ENCODE measurements around the gene UNC93B1. TPM values are rescaled to one million over a fixed set of nuclear protein-coding genes. Genes with fewer than 3 reads are reported as not detected.

UNC93B1 gene, protein sequence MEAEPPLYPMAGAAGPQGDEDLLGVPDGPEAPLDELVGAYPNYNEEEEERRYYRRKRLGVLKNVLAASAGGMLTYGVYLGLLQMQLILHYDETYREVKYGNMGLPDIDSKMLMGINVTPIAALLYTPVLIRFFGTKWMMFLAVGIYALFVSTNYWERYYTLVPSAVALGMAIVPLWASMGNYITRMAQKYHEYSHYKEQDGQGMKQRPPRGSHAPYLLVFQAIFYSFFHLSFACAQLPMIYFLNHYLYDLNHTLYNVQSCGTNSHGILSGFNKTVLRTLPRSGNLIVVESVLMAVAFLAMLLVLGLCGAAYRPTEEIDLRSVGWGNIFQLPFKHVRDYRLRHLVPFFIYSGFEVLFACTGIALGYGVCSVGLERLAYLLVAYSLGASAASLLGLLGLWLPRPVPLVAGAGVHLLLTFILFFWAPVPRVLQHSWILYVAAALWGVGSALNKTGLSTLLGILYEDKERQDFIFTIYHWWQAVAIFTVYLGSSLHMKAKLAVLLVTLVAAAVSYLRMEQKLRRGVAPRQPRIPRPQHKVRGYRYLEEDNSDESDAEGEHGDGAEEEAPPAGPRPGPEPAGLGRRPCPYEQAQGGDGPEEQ
- total RNA-seq (1 to 10 TPM; 3.8 to 5.2 (median 4.8) TPM), polyA plus RNA-seq (1 to 10 TPM; 1.9 to 5.9 (median 4.0) TPM)
- long read RNA-seq, donor 1, partial matches to known transcripts = 1 of 5 reads
- long read RNA-seq, donor 1, other reads (novel, unspliced or antisense) = 0 of 5 reads
- long read RNA-seq, donor 2, transcript UNC93B1-201 (11 exons, 2,316 nt) = major isoform, 12 of 16 reads
- long read RNA-seq, donor 2, partial matches to known transcripts = 3 of 16 reads
- long read RNA-seq, donor 2, other reads (novel, unspliced or antisense) = 1 of 16 reads

DNA sequence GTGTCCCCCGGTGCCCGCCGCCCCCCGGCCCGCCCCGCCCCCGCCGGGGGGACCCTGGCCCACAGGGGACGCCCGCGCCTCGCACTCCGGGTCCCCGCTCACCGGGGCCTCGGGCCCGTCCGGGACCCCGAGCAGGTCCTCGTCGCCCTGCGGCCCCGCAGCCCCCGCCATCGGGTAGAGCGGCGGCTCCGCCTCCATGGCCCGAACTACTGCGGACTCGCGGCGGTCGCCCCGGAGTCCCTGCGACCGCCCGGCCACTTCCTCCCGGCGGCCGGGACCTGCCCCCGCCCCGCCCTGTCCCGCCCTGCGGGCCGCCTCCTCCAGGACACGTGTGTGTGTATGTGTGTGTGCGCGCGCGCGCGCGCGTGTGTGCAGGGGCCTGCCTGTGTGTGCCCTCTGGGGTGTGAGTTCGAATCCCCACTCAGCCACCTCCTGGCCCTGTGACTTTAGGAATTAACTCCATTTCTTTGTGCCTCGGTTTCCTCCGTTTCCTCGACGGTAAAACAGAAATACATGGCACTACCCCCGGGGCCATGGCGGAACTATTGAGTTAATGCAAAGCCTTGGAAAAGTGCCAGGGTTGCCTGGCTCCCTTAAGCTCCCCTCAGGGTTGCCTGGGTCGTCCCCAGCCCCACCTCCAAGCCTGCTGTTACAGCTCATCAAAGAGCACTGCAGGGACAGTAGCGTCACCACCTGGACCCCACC lies at the start of gene UNC93B1:
Gene UNC93B1 (minus strand): TSS at position 252 of the 705 bp plus-strand sequence. CDS start 54 bp downstream, at position 198.
- Histone ChIP-seq H3K4me3 (peak within 1 kb of the TSS; percentile 68), H3K36me3 (ENCODE audit: insufficient read depth in 1 of 2, low read depth in 1 of 2) (no peaks in the 10 kb centered on the region), H3K4me1 (no peaks in the 10 kb centered on the region), H3K9me3 (no peaks in the 10 kb centered on the region), H3K27me3 (ENCODE audit: insufficient read depth in 3 of 3, low read length in 2 of 3) (peaks cover 0 to 5% (median 4%) of the 10 kb centered on the region in 3 donors), H3K27ac (peak within 1 kb of the TSS; percentile 10)
- DNase-seq (peak; percentile 91 to 95), ATAC-seq (peak; percentile 82 to 92 (median 88))
- TF ChIP-seq, protein P1, sequence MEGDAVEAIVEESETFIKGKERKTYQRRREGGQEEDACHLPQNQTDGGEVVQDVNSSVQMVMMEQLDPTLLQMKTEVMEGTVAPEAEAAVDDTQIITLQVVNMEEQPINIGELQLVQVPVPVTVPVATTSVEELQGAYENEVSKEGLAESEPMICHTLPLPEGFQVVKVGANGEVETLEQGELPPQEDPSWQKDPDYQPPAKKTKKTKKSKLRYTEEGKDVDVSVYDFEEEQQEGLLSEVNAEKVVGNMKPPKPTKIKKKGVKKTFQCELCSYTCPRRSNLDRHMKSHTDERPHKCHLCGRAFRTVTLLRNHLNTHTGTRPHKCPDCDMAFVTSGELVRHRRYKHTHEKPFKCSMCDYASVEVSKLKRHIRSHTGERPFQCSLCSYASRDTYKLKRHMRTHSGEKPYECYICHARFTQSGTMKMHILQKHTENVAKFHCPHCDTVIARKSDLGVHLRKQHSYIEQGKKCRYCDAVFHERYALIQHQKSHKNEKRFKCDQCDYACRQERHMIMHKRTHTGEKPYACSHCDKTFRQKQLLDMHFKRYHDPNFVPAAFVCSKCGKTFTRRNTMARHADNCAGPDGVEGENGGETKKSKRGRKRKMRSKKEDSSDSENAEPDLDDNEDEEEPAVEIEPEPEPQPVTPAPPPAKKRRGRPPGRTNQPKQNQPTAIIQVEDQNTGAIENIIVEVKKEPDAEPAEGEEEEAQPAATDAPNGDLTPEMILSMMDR (IDR thresholded peaks at IDR 0.05) = no peak
- 3 to 5% (median 4%) methylated on average over 30 to 64 of the region's 64 CpGs for WGBS, 3 donors
- intact Hi-C loops (cut with DNase I) = no loop called here

DNA sequence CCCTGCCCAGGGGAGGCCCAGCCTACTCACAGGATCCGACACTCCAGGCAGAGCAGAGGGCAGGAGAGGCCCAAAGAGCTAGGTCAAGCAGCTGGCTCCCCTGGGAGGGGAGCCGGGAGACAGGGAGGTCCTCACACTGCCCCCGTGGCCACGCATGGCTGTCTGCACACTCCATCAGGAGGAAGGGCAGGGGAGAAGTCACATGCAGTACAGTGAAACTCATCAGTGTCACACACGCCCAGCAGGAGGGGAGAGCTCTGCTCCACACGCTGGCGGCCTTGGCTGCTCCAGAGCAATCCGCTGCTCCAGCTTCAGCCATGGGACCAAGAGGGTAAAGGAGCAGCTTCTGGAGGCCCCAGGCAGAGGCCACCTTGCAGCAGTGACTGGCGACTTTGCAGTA lies 49.2 kb upstream of the UNC93B1 start:
- TF ChIP-seq, protein P1 (IDR thresholded peaks at IDR 0.05) = no peak
- peaks cover 0 to 37% of the 10 kb centered on the region in 2 donors for H3K36me3 ChIP-seq (ENCODE audit: insufficient read depth in 1 of 2, low read depth in 1 of 2)
- peak in 1 of 2 donors; percentile 61 for DNase-seq
- ATAC-seq = no peak
- no peaks in the 10 kb centered on the region for H3K9me3 ChIP-seq
- no peak overlapping the region for H3K4me3 ChIP-seq
- intact Hi-C loops (cut with DNase I) = no loop called here
- WGBS, 3 donors = 64 to 69% (median 68%) methylated on average over 9 of the region's 9 CpGs
- H3K27me3 ChIP-seq (ENCODE audit: insufficient read depth in 3 of 3, low read length in 2 of 3) = no peaks in the 10 kb centered on the region
- H3K4me1 ChIP-seq = no peaks in the 10 kb centered on the region
- no peak overlapping the region for H3K27ac ChIP-seq

DNA sequence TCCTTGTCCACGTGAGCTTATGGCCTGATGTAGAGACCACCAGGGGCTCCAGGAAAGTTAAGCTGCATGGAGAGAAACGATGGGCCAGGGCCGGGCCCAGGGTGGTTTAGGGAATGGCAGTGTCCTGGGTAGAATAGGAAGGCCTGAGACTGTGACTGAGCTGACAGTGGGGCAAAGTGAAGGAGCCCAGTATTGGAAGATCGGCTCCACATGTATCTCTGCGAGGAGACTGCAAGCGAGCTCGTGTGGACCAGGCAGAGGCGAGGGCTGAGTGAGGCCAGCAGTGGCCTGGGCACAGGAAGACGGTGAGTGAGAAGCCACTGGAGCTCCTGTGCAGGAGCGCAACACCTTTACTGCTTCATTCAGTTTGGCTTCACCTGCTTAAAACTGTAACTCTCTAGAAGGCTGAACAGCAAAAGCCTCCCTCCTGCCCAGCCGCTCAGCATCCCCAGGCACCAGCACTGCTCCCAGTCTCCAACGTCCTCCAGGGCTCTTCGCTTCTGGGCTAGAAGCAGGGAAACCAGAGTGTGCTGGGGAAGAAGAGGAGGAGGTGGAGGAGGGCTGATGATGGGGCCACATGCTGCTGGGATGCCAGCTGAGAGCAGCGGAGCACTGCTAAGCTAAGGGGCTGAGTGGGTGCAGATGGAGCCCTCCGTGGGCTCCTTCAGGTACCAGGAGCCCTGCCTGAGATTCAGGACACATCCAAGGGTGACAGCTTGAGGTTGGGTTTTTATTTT lies 48.4 kb upstream of the UNC93B1 start:
- H3K9me3 ChIP-seq = no peaks in the 10 kb centered on the region
- peaks cover 0 to 29% of the 10 kb centered on the region in 2 donors for H3K36me3 ChIP-seq (ENCODE audit: insufficient read depth in 1 of 2, low read depth in 1 of 2)
- H3K27ac ChIP-seq = no peak overlapping the region
- H3K4me3 ChIP-seq = no peak overlapping the region
- 86 to 88% (median 86%) methylated on average over 15 of the region's 15 CpGs for WGBS, 3 donors
- TF ChIP-seq, protein P1 (IDR thresholded peaks at IDR 0.05) = no peak
- H3K4me1 ChIP-seq = no peaks in the 10 kb centered on the region
- intact Hi-C loops (cut with DNase I) = no loop called here
- no peaks in the 10 kb centered on the region for H3K27me3 ChIP-seq (ENCODE audit: insufficient read depth in 3 of 3, low read length in 2 of 3)
- no peak for ATAC-seq
- no peak for DNase-seq

Measured in psoas muscle (tissue), 8 donors.